Activated CD4-positive, alpha-beta T cell treated with anti-CD3 and anti-CD28 coated beads, Interleukin-10, Interleukin-2, amounts not matched to agents 100 ng/mL and 50 ng/mL, durations not matched to agents 16 hours and 8 hours (primary cell): ENCODE measurements around the gene ZP1.
"Not testable (repeated sequence)": the region's sequence is repeated elsewhere in the genome, so short reads cannot be mapped to it uniquely, and the experiment has no call there.

Experiments used
- DNase-seq: peaks from one replicate; pipeline ENCODE4 v3.0.0-alpha.2; 2020

The ZP1 gene, protein sequence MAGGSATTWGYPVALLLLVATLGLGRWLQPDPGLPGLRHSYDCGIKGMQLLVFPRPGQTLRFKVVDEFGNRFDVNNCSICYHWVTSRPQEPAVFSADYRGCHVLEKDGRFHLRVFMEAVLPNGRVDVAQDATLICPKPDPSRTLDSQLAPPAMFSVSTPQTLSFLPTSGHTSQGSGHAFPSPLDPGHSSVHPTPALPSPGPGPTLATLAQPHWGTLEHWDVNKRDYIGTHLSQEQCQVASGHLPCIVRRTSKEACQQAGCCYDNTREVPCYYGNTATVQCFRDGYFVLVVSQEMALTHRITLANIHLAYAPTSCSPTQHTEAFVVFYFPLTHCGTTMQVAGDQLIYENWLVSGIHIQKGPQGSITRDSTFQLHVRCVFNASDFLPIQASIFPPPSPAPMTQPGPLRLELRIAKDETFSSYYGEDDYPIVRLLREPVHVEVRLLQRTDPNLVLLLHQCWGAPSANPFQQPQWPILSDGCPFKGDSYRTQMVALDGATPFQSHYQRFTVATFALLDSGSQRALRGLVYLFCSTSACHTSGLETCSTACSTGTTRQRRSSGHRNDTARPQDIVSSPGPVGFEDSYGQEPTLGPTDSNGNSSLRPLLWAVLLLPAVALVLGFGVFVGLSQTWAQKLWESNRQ

DNA sequence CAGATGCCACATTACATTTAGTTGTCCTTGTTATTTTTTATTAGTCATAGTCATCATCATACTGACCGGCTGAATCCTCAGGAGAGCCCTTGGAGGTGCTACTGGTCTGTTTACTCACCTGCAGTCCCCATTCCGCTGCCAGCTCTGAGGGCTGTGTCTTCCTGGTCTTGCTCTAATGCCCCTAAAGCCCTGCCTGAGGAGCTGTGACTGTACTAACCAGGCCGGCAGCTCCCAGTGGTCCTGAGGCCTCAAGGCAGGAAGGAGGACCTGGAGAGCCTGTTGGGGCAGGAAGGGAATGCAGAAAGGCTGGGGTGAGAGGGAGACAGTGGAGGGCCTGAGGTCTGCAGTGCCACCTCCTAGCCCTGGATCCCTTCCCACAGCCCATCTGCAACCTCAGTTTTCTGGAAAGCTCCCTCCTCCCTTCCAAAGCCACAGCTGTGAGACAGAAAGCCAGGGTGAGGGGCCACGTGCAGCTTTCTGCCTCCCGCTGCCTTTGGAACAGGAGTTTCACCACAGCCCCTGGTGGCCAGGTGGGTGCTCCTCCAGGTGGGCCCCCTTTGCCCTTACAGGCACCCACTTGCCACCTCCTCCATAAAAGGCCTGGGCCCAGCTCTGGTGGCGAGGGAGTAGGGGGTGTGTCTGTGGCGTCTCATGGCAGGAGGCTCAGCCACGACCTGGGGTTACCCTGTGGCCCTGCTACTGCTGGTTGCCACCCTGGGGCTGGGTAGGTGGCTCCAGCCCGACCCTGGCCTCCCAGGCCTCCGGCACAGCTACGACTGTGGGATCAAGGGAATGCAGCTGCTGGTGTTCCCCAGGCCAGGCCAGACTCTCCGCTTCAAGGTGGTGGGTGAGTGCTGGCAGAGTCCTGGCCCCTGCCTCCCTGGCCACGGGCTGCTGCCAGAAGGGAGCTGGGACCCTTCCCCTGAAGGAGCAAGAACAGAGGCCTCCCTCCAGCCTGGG, at the start of gene ZP1:
TSS of gene ZP1 (plus strand) at position 632 of the 960 bp plus-strand sequence. CDS start at position 652, 20 bp downstream.
- no peak for DNase-seq

DNA sequence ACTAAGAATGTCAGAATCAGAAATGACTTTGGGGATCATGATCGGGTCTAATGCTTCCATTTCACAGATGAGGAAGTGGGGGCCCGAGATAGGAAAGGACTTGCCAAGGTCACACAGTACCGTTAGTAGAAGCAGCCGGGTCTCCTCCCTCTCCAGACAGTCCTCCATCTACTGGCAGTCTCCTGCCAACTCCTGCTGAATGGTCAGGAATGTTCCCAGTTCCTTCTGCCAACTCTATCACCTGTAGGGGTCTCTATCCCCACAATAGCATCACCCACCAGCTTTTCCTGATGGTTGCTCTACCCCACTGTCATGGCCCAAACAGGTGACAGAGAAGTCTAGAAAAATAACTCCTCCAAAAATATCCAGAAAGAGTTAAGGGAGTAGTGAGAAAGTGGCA, 49.3 kb upstream of the ZP1 start:
- no peak for DNase-seq

DNA sequence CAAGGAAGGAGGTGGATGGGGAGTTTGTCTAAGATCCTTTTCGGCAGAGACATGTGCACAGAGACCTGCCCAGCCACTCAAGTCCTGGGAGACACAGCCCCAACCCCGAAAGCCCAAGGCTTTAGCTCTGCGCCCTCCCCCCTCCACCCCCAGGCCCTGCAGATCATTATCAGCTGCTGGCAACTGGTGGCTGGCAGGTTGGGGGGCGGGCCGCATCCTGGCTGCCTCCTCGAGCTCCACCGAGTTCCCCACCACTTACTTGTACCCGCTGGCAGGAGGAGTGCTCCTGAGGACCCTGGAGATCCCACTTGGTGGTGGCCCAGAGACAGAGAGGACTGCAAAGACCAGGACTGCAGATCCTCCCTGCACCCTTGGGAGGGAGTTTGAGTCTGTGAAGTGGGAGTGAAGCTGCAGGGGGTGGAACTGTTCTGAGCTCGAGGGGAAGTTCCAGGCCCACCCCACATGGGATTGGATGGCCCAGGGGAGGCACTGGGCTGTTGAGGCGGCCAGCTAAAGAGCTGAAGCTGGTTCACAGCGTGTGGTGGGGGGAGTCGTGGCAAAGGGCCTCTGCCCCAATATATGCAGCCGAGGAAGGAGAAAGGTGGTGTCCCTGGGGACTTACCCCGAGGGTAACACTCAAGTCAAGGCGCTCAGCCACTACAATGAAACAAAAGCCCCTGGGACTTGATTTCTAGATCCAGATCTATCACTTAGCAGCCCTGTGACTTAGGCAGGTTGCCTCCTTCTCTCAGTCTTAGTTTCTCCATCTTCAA, 45.3 kb upstream of the ZP1 start:
- DNase-seq: no peak

DNA sequence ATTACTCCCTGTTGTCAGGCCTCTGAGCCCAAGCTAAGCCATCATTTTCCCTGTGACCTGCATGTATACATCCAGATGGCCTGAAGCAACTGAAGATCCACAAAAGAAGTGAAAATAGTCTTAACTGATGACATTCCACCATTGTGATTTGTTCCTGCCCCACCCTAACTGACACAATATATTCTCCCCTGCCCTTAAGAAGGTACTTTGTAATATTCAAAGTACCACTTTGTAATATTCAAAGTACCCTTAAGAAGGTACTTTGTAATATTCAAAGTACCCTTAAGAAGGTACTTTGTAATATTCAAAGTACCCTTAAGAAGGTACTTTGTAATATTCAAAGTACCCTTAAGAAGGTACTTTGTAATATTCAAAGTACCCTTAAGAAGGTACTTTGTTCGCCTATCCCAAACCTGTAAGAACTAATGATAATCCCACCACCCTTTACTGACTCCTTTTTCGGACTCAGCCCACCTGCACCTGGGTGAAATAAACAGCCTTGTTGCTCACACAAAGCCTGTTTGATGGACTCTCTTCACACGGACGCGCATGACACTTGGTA, 43.5 kb upstream of the ZP1 start:
- DNase-seq: not testable (repeated sequence)

DNA sequence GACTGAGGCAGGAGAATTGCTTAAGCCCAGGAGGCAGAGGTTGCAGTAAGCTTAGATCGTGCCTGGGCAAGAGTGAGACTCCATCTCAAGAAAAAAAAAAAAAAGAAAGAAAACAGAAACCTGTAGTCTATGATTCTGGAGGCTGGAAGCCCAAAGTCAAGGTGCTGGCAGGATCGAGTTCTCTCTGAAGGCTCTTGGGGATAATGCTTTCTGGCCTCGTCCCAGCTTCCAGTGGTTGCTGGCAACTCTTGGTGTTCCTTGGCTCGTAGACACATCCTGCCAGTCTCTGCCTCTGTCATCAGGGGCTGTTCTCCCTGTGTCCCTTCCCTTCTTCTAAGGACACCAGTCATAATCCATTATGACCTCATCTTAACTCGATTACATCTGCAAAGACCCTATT, 42.2 kb upstream of the ZP1 start:
- no peak for DNase-seq

DNA sequence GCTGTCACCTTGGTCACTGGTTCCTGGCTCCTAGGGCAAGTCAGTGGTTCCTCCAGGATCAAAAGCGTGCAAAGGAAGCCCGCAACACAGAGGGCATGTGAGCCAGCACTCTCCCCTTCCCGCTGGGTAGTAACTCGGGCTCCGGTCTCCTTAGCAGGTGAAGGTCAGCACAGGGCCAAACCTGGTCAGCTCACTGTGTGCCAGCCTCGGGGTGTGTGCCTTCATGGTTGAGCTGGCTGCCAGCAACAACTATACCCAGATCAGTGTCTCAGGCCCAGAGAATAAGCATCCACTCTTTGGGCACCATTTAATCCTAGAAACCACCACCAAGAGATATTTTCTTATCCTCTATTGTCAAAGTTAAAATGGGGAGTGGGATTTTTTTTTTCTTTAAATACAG, 41.6 kb upstream of the ZP1 start:
- DNase-seq: no peak

DNA sequence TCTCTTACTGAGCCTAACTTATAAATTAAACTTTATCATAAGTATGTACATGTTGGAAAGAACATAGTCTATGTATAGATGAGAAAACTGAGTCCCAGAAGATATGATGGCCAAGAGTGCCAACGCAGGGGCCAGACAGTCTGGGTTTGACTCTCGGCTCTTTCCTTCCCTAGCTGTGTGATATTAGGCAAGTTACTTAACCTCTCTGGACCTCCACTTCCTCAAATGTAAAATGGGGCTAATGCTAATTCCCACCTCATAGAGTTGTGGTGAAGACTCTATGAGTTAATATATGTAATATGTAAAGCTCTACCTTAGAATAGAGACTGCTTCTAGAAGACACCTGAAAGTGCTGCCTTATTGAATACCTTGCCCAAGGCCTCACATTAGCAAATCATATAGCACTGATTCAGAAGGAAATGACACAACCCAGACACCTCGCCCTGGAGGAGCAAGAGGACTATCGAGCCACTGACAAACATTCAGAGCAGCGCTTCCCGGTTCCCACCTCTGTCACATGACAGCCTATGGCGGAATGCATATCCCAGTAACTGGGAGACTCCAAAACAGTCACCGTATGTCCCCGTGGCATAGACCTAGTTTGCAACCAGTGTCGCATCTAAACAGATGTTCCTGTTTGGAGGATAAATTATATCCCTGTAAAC, 36.7 kb upstream of the ZP1 start:
- DNase-seq: no peak

DNA sequence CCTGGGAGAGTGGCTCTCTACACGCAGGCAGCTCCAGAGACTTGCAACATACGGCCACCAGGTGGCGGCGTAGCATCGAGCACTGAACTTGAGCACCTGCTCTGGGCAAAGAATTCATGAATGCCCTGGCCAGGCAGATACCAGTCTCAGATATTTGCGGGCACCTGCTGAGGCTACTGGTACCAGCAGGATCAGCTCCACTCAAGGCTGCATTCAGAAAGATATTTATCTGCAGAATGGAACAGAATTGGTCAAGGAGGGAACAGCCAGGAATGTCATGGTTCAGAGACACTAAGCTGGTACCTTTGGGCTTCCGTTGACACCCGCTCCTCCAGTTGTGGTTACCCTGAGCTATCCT, 36.2 kb upstream of the ZP1 start:
- peak; percentile 83 for DNase-seq

DNA sequence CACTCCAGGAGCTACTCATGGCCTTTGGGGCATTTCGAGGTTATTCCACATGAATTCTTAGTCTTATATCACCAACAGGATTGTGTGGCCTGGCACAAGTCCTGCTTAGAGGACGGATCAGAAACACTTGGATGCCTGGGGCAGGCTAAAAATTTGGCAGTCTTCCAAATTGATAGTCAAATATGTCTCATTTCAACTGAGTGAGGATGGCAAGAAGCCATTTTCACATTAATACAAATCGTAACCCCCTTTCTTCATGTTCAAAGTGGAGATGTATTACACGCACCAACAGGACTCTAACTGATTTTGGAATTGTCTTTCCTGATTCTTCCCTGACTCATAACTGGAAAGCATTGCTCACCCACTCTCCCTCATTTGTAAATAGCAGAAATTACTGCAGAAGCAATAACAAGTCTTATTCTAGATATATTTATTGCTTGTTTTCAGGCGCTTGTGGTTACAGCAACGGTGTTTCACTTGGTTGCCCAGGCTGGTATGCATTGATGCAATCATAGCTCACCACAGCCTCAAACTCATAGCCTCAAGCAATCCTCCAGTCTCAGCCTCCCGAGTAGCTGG, 35.8 kb upstream of the ZP1 start:
- peak; percentile 42 for DNase-seq

DNA sequence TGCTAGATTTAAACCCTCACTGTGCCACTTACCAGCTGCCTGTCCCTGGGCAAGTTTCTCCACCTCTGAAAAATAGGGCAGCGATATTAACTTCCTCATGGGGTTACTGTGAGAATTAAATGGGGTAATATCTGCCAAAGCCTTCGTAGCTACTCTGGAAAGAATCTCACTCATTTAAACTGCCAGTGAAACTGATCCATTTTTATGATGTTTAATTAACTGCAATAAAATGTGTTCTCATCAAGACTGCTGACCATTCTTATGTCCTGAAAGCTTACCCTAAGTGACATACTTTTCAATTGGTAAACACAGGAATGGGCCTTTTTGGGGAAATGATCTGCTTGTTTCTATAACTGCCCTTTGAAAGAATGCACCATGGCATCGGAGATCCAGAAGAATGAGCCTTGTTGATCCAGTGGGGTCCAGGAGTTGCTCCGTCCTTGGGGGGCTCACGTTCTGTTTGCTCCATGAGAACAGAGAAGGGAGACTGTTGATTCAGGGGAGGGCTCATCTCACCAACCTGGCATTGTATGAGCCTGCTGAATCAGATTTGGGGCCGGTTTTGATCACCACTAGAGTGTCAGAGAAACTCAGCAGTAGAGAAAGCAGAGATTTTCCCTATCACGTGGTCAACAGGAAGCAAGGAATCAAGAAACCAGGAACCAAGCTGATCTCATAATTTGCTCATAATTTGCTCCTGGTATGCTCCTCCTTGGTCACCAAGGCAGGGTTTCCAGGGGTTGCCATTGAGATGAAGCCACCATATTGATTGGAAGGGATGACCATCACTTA, 32.4 kb upstream of the ZP1 start:
- DNase-seq: no peak

DNA sequence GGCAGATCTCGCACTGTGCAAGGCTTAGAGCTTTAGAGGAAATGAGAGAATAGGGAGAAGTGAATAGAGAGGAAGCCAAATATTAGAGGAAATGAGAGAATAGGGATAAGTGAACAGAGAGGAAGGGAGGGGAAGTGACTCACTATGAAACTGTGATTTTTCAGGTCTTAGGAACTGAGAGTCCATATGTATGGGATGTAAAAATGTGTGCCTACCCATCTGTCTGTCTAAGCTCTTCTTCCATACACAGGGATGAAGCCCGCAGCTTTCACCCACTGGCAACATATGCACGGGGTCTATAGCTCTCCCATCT, 31.9 kb upstream of the ZP1 start:
- DNase-seq: no peak

DNA sequence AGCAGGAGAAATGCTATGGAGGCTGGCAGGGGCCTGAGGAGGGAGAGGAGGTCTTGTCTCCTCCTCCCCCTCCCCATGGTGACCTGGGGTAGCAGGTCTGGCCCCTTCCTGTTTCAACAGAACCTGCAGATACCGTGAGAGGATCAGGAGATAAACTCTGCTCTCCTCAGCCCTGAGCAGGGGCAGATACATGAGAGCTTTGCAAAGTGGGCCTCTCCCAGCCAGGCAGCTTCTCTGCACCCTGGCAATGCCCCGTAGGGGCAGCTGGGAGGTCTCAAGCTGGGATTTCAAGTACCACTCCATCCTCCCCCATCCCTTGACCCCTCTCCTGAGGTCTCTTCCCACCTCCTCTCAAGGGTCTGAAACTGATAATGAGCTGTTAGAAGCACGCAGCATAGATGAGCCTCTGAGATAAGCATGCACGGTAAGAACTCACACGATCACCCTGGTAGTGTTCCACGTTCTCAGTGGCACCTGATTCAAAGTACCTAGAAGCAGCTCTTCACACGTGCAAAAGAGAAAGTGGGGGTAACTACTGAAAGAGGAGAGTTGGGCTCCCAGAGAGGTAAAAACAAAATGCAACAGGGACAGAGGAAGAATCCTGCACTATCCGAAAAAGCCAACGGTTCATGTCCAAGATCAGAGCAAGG, 30.4 kb upstream of the ZP1 start:
- DNase-seq: no peak

DNA sequence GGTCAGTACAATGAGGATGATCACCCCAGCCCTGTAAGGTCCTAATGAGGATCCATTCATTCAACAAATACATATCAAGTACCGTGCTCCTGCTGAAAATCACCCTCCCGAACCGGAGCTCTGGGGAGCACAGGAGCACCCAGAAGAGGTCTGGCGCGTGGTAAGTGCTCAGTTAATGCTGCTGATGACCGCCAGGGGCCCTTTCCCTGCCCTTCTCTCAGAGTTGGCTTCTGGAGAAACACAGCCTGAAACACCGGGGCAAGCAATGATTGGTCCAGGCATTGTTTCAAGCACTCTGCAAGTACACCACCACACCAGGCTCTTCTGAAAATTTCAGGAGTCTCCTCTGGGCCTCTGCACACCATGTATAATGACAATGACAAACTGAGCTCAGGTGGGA, 29.2 kb upstream of the ZP1 start:
- DNase-seq: no peak

DNA sequence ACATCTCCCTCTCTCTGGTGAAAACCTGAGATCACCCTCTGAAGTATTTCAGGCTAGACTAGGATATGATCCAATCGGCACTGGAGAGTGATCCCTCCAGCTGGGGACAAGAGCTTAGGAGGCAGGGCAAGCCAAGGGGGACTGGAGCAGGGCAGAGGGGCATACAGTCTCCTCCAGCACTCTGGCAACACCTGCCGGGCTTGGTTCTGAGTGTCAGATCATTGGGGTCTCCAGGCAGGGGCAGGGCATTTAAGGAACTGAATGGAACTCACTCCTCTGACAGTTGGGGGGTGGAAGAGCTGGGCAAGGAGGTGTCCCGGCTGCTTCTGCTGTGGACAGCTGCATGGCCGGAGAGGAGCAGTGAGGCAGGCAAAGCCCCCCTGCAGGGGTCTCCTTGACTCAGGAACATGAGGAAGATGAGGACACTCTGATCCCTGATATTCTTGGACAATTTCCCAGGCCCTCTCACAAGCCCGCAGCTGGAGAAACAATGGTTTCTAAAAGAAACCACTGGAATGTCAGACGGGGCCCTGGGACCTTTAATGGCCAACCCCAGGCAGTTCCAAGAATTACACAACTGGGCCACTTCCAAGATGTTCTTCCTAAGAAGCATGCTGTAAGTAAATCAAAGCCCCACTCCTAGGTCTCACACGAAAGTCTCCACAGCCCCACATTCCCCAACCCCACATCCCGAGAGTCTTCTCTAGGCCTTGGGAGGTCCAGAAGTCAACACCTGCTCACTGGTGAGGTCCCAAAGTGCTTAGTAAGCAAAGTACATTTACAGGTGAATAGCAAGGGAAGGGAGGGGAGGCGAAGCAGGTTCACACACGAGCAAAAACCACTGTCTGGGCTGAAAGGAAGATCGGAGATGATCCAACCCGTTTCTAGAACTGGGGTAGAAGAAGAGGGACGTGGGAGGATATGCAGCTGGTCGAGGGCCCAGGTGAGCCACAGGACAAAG, 26.6 kb upstream of the ZP1 start:
- no peak for DNase-seq

DNA sequence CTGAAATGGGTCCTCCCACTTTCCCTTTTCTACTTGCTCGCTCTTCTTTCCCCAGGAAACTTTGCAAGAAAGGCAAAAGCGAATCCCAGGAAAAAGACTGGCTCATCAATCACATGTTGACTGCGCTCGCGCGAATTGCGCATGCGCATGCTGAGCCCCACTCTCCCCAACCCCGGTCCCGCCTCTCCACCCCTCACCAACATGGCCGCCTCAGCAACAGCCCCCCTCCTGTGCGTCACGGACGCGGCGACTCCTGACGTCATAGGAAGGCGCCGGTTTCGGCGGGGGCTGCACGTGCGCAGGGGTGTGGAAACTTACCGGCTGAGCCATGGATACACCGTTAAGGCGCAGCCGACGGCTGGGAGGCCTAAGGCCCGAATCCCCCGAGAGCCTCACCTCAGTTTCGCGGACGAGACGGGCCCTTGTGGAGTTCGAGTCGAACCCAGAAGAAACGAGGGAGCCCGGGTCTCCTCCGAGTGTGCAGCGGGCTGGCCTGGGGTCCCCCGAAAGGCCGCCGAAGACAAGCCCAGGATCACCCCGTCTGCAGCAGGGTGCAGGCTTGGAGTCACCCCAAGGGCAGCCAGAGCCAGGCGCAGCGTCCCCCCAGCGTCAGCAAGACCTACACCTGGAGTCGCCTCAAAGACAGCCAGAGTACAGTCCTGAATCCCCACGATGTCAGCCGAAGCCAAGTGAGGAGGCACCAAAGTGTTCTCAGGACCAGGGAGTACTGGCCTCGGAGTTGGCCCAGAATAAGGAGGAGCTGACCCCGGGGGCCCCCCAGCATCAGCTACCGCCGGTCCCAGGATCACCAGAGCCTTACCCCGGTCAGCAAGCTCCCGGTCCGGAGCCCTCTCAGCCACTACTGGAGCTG, 25.3 kb upstream of the ZP1 start, which contains the start of gene CCDC86:
TSS of gene CCDC86 (plus strand) at position 317 of the 871 bp plus-strand sequence. CDS start at position 329, 12 bp downstream.
- peak; percentile 98 for DNase-seq

DNA sequence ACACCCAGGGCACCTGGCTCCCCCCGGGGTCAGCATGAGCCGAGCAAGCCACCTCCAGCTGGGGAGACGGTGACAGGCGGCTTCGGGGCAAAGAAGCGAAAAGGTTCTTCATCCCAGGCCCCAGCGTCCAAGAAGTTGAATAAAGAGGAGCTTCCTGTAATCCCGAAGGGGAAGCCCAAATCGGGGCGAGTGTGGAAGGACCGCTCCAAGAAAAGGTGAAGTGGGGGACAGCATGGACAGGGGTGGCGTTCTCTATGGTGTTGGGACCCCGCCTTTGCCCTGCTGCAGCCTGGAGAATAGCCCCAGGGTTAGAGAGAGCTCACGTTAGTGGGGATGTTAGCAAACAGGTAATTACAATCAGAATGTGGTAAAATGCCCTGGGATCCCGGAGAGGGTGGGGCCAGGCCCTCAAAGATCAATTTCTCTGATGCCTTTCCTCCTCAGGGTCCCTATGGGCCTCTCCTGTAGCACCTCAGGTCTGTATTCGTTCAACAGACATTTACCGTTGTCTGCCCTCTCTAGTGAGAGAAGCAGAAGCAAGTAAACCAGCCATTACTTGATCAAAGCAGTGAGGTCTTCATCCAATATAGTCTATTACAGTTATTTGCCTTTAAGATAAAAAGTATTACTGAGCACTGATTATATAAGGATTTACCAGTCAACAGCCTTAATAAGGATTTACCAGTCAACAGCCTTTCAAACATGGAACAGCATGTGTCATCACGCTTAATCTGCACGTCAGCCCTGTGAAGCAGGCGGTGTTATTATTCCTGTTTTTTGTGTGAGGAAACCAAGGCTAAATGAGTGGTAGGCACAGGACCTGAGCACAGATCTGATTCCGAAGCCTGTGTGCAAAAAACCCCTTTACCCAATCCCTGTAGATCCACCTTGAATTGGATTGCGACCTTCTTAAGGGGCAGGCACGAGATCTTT, 24.4 kb upstream of the ZP1 start:
- DNase-seq: no peak
